Effector memory CD8-positive, alpha-beta T cell (primary cell): Measurements from ENCODE around the gene SLC25A48.

Experiments used
- ATAC-seq: fragments of 150-1000 bp; cut with Tn5 transposase; replicated peaks from 2 replicates; pipeline ENCODE4 v1.10.0; 2021; ENCODE audit warnings: mild to moderate bottlenecking, moderate library complexity
- DNase-seq, 3 experiments: peaks; one replicate each; pipeline ENCODE4 v3.0.0; 2021
- H3K27ac Mint-ChIP-seq, 2 donors: one replicate each; pipeline ENCODE4 v1.8.0; 2022; ENCODE audit warnings: mild to moderate bottlenecking in 2 of 2, mixed read lengths in 2 of 2, moderate library complexity in 2 of 2
- H3K27me3 Mint-ChIP-seq, 2 donors: one replicate each; pipeline ENCODE4 v1.8.0; 2022; ENCODE audit warnings: mixed read lengths in 2 of 2
- H3K36me3 Mint-ChIP-seq: one replicate; pipeline ENCODE4 v1.8.0; 2022; ENCODE audit warnings: mild to moderate bottlenecking, moderate library complexity, mixed read lengths; ENCODE audit not compliant: insufficient read depth
- H3K4me1 Mint-ChIP-seq, 2 donors: one replicate each; pipeline ENCODE4 v1.8.0; 2022; ENCODE audit warnings: low read depth in 2 of 2, mixed read lengths in 2 of 2
- H3K4me3 Mint-ChIP-seq, 2 donors: one replicate each; pipeline ENCODE4 v1.8.0; 2022; ENCODE audit warnings: mild to moderate bottlenecking in 2 of 2, mixed read lengths in 2 of 2, moderate library complexity in 2 of 2
- H3K9me3 Mint-ChIP-seq, 2 donors: one replicate each; pipeline ENCODE4 v1.8.0; 2022; ENCODE audit warnings: mixed read lengths in 2 of 2

The SLC25A48 gene

DNA sequence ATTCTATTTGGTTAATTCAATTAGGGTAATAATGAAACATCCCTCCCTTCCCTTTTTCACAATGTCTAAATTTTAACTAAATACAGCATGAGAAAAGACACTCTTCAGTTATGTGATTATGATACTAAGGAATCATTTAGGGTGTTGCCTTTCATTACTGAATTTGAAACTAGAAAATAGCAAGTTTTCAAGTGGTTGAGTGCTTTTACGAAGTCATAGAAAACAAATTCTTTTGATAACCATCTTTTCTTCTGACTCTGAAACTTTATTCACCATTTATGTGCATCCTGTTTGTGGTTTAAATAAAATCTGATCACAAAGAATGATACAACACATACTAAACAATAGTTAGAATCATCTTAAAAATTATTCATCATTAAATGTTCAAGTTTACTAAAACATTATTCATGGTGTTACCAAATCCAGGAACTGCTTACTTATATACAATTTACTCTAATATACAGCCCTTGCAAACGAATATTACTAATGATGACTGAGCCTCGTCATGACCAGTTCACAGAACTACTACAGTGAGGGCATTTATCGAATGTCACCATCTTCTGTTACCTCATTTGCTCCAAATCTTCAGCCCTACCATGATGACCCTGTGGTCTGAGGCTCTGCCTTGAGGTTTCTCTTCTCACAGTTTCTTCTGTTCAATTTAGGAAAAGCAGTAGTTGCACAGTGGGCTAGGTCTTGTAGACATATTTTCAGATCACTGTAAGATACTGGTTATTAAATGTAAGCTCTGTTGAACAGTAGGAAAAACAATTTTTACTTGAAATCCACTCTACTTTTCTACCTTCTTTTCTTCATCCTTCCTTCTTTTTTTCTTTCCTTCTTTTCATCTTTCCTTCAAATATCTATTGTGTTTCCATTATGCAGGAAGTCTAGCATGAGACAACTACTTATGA is 79.5 kb downstream of the SLC25A48 start:
- H3K4me3 Mint-ChIP-seq = no peak overlapping the region
- no peak for DNase-seq
- H3K36me3 Mint-ChIP-seq = no peaks in the 10 kb centered on the region
- no peak overlapping the region for H3K27ac Mint-ChIP-seq
- H3K27me3 Mint-ChIP-seq = peaks cover 55 to 62% of the 10 kb centered on the region in 2 donors
- peaks cover 7 to 27% of the 10 kb centered on the region in 2 donors for H3K4me1 Mint-ChIP-seq
- ATAC-seq = peak; percentile 24
- peaks cover 1 to 14% of the 10 kb centered on the region in 2 donors for H3K9me3 Mint-ChIP-seq

DNA sequence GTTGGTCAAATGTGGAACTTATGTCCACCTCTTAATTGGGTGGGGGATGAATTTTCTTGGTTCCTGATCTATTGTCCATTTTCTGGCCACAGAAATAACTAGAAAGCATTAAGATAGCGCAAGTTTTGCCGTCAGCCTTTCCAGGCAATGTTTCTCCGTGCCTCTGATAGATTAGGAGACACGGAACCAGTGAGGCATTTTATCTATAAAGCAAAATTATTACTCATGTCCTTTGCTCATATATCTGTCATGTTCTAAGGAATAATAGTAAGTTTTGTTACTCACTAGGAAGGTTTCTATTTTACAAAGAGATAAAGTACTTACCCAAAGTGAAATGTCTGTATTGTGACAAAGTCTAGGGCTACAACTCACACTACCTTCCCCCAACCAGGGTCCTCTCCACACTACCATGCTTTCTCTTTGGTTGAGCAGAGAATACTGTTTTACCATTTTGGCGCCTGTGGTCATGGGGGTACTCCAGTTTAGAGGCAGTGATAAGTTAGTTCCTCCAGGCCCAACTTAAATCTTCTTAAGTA is 81.1 kb downstream of the SLC25A48 start:
- Mint-ChIP-seq H3K4me3 (no peak overlapping the region), H3K27ac (no peak overlapping the region), H3K27me3 (peaks cover 45 to 54% of the 10 kb centered on the region in 2 donors), H3K9me3 (peaks cover 1 to 14% of the 10 kb centered on the region in 2 donors), H3K36me3 (no peaks in the 10 kb centered on the region), H3K4me1 (peaks cover 7 to 27% of the 10 kb centered on the region in 2 donors)
- DNase-seq = no peak
- ATAC-seq = no peak

GRCh38 chr5:135916638-135917263 is 82.3 kb downstream of the SLC25A48 start:
- no peaks in the 10 kb centered on the region for H3K36me3 Mint-ChIP-seq
- peak; percentile 70 for ATAC-seq
- peaks cover 1 to 14% of the 10 kb centered on the region in 2 donors for H3K9me3 Mint-ChIP-seq
- H3K27ac Mint-ChIP-seq = no peak overlapping the region
- H3K4me3 Mint-ChIP-seq = no peak overlapping the region
- peaks cover 7 to 27% of the 10 kb centered on the region in 2 donors for H3K4me1 Mint-ChIP-seq
- DNase-seq = peak in 1 of 3 experiments; percentile 20
- H3K27me3 Mint-ChIP-seq = peaks cover 33 to 42% of the 10 kb centered on the region in 2 donors

DNA sequence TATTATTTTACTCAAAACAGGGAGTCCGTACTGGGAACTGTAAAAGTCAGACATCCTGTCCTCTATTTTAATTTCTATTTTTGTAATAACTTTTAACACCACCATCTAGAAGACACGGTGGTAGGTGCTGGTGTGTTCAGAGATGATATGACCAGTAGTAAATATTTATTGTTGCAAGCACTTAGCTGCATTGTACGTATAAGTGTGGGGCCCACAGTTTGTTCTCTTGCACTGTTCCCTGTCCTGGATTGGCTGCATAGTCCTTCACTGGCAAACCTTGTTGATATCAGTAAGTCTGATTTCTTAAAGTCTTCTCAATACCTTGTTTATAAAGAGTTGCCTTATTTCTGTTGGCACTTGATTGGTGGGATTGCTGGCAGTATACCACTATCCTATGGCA is 85.7 kb downstream of the SLC25A48 start:
- Mint-ChIP-seq H3K4me1 (peaks cover 4 to 17% of the 10 kb centered on the region in 2 donors), H3K9me3 (peaks cover 1 to 14% of the 10 kb centered on the region in 2 donors), H3K36me3 (no peaks in the 10 kb centered on the region), H3K4me3 (no peak overlapping the region), H3K27ac (no peak overlapping the region), H3K27me3 (peaks cover 44 to 62% of the 10 kb centered on the region in 2 donors)
- ATAC-seq = no peak
- DNase-seq = no peak

GRCh38 chr5:135921388-135921787 is 86.9 kb downstream of the SLC25A48 start:
- Mint-ChIP-seq H3K27me3 (peaks cover 52 to 71% of the 10 kb centered on the region in 2 donors), H3K4me1 (peaks cover 4 to 12% of the 10 kb centered on the region in 2 donors), H3K9me3 (peaks cover 1 to 14% of the 10 kb centered on the region in 2 donors), H3K27ac (no peak overlapping the region), H3K36me3 (no peaks in the 10 kb centered on the region), H3K4me3 (no peak overlapping the region)
- DNase-seq (no peak), ATAC-seq (no peak)

GRCh38 chr5:135930029-135930948 is 95.8 kb downstream of the SLC25A48 start:
- no peaks in the 10 kb centered on the region for H3K36me3 Mint-ChIP-seq
- H3K4me3 Mint-ChIP-seq = peak overlapping the region; percentile 48 to 53
- no peak overlapping the region for H3K27ac Mint-ChIP-seq
- H3K4me1 Mint-ChIP-seq = peaks cover 0 to 3% of the 10 kb centered on the region in 2 donors
- peaks cover 53 to 68% of the 10 kb centered on the region in 2 donors for H3K27me3 Mint-ChIP-seq
- no peak for ATAC-seq
- H3K9me3 Mint-ChIP-seq = no peaks in the 10 kb centered on the region
- no peak for DNase-seq

DNA sequence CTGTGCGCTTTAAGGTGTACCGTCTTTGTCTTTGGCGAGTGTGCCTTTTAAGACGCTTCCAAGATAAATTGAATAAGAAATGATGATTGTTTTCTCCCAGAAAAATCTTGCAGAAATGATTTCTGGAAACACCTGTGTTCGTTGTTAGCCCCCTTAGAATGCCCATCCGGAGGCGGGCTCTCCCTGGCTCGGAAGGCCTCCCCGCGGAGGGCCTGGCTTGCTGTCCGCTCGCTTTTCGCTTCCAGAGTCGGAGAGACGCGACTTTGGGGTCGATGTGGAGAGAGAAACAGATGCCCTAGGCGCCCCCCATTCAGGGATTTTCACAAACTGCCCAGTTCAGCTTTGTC is 96.5 kb downstream of the SLC25A48 start:
- no peak for ATAC-seq
- H3K4me1 Mint-ChIP-seq = peaks cover 0 to 3% of the 10 kb centered on the region in 2 donors
- H3K36me3 Mint-ChIP-seq = no peaks in the 10 kb centered on the region
- no peak overlapping the region for H3K27ac Mint-ChIP-seq
- DNase-seq = no peak
- peaks cover 50 to 64% of the 10 kb centered on the region in 2 donors for H3K27me3 Mint-ChIP-seq
- H3K9me3 Mint-ChIP-seq = no peaks in the 10 kb centered on the region
- H3K4me3 Mint-ChIP-seq = peak overlapping the region; percentile 48 to 53

DNA sequence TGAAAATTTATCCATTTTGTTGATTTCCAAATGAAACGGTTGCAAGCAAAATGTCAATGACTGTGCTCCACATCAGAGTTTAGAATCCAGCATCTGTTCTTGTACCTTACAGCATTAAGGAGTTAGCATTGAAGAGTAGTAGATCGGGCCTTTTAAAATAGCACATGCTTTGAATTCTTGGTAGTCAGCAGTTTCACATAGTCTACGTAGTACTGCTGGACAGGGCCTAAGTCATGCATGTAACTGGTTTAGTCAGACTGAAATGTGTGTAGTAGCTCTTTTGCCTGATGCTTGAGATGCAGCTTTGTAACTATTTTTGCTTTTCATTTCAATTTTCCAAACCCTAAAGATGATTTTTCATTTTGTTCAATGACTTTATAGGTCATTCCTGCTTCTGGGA is 100.5 kb downstream of the SLC25A48 start:
- H3K9me3 Mint-ChIP-seq = no peaks in the 10 kb centered on the region
- H3K27ac Mint-ChIP-seq = no peak overlapping the region
- DNase-seq = no peak
- H3K4me3 Mint-ChIP-seq = no peak overlapping the region
- no peak for ATAC-seq
- peaks cover 0 to 3% of the 10 kb centered on the region in 2 donors for H3K4me1 Mint-ChIP-seq
- no peaks in the 10 kb centered on the region for H3K36me3 Mint-ChIP-seq
- peaks cover 37 to 41% of the 10 kb centered on the region in 2 donors for H3K27me3 Mint-ChIP-seq

DNA sequence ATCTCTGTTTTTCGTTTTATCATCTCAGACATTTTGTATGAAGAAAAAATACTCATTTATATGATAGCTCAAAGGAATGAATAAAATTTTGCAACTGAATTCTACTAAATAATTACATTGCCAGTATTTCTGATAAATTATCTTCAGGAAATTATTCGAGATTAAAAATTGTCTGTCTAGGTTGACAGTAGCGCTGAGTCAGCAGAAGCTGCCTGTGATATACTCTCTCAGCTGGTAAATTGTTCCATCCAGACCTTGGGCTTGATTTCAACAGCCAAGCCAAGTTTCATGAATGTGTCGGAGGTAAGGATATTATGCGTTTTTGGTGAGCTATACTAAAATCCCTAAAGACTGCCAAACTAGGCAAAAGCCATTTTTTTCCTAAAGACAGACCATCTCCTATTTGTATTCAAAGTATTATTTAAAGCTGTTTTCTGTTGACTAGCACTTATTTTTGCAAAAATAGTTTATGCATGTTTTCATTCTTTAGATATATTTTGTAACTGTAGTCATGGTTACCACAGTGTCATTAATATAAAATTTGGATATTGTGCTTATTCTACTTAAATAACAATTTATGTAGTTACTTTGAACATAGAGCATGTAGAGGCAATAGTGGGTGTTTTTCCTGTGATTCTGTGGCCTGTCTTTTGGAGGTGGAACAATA is 102.9 kb downstream of the SLC25A48 start:
- no peak for DNase-seq
- H3K27me3 Mint-ChIP-seq = peaks cover 28 to 29% of the 10 kb centered on the region in 2 donors
- ATAC-seq = no peak
- no peaks in the 10 kb centered on the region for H3K36me3 Mint-ChIP-seq
- no peak overlapping the region for H3K27ac Mint-ChIP-seq
- no peak overlapping the region for H3K4me3 Mint-ChIP-seq
- no peaks in the 10 kb centered on the region for H3K9me3 Mint-ChIP-seq
- H3K4me1 Mint-ChIP-seq = no peaks in the 10 kb centered on the region
